Endothelial cell of umbilical vein (primary cell): ENCODE data around the gene KANSL1.

Source experiments
- CTCF ChIP-seq, 2 donors: IDR thresholded peaks; 1 replicate in 1 of 2; 2 replicates in 1 of 2; pipeline ENCODE4 v1.5.1; 2011; ENCODE audit warnings: low read length in 2 of 2, mild to moderate bottlenecking in 2 of 2, moderate library complexity in 2 of 2, control low read depth in 1 of 2, inconsistent platforms in 1 of 2, low read depth in 1 of 2; ENCODE audit not compliant: insufficient read depth in 1 of 2; ENCODE audit errors: extremely low read depth in 1 of 2
- EZH2 ChIP-seq: IDR thresholded peaks from 2 replicates; pipeline ENCODE4 v1.6.1; 2012; ENCODE audit warnings: borderline replicate concordance, low read depth, mild to moderate bottlenecking, moderate library complexity, low read length, inconsistent platforms; ENCODE audit not compliant: severe bottlenecking
- MYC ChIP-seq: IDR thresholded peaks from one replicate; pipeline ENCODE4 v1.6.1; 2011; ENCODE audit warnings: mild to moderate bottlenecking, low read depth, low read length
- POLR2A ChIP-seq: IDR thresholded peaks from 2 replicates; pipeline ENCODE4 v1.6.1; 2012; ENCODE audit warnings: low read depth, mild to moderate bottlenecking, control low read depth, low read length

- TF ChIP-seq CTCF (IDR thresholded peaks at IDR 0.05; ENCODE audit: extremely low read depth in 1 of 2, insufficient read depth in 1 of 2, low read depth in 1 of 2, low read length in 2 of 2) (no peak), EZH2 (no peak), MYC (no peak), POLR2A (no peak)
These were observed 20.1 kb downstream of the KANSL1 start for GRCh38 chr17:46173153-46173552.
